HepG2 (cell line): ENCODE data around the gene ZNF526. TPM values are rescaled to one million over a fixed set of nuclear protein-coding genes. Genes with fewer than 3 reads are reported as not detected.

ENCODE experiments used
- ATAD3A ChIP-seq: sonication (generic); formaldehyde crosslinking; IDR thresholded peaks from 2 replicates; pipeline ENCODE4 v1.4.0; 2020; ENCODE audit warnings: missing genetic modification reagents
- EP300 ChIP-seq, 3 experiments: sonication (generic) in 1 of 3; formaldehyde crosslinking in 1 of 3; IDR thresholded peaks; 2 replicates each; pipeline versions ENCODE4 v1.5.1 to v1.6.1; 2011 to 2020; ENCODE audit warnings: low read depth in 2 of 3, low read length in 2 of 3, borderline replicate concordance in 1 of 3, improper control_type of control experiment in 1 of 3, mild to moderate bottlenecking in 1 of 3, missing genetic modification reagents in 1 of 3, moderate library complexity in 1 of 3
- FOXM1 ChIP-seq: sonication (generic); formaldehyde crosslinking; IDR thresholded peaks from 2 replicates; pipeline ENCODE4 v1.5.0; 2020; ENCODE audit warnings: missing genetic modification reagents
- GPN1 ChIP-seq: sonication (generic); formaldehyde crosslinking; IDR thresholded peaks from 2 replicates; pipeline ENCODE4 v1.5.1; 2020; ENCODE audit warnings: missing genetic modification reagents, borderline replicate concordance
- HMG20B ChIP-seq: conservative IDR thresholded peaks from 2 replicates; pipeline ENCODE4 v1.6.1; 2016; ENCODE audit warnings: missing genetic modification reagents, missing compliant biosample characterization
- MED8 ChIP-seq: sonication (generic); formaldehyde crosslinking; IDR thresholded peaks from 2 replicates; pipeline ENCODE4 v1.8.1; 2023; ENCODE audit warnings: mild to moderate bottlenecking, missing genetic modification reagents; ENCODE audit not compliant: insufficient replicate concordance
- MEF2D ChIP-seq: sonication (generic); formaldehyde crosslinking; IDR thresholded peaks from 2 replicates; pipeline ENCODE4 v1.5.1; 2020; ENCODE audit warnings: mild to moderate bottlenecking, missing genetic modification reagents
- POLR2AphosphoS2 ChIP-seq: IDR thresholded peaks from 2 replicates; pipeline ENCODE4 v1.6.1; 2011; ENCODE audit warnings: low read depth, low read length, improper control_type of control experiment
- POLR2AphosphoS5 ChIP-seq: IDR thresholded peaks from 2 replicates; pipeline ENCODE4 v1.6.1; 2012; ENCODE audit warnings: low read depth, low read length
- PTBP1 ChIP-seq: fragments of 200-400 bp; formaldehyde crosslinking; IDR thresholded peaks from 2 replicates; pipeline ENCODE4 v1.6.1; 2018; ENCODE audit warnings: low read length, low read depth; ENCODE audit not compliant: poor library complexity, severe bottlenecking
- RBM39 ChIP-seq: fragments of 200-400 bp; formaldehyde crosslinking; IDR thresholded peaks from one replicate; pipeline ENCODE4 v1.6.1; 2018; ENCODE audit warnings: antibody characterized with exemption, mild to moderate bottlenecking, low read depth, low read length; ENCODE audit not compliant: poor library complexity, severe bottlenecking
- REL ChIP-seq: sonication (generic); formaldehyde crosslinking; conservative IDR thresholded peaks from 2 replicates; pipeline ENCODE4 v1.8.0; 2022; ENCODE audit warnings: mild to moderate bottlenecking, missing genetic modification reagents, moderate library complexity
- SALL2 ChIP-seq: sonication (generic); formaldehyde crosslinking; IDR thresholded peaks from 2 replicates; pipeline ENCODE4 v1.8.1; 2023; ENCODE audit warnings: mild to moderate bottlenecking, missing genetic modification reagents, inconsistent platforms
- SYNCRIP ChIP-seq: fragments of 200-400 bp; formaldehyde crosslinking; IDR thresholded peaks from 2 replicates; pipeline ENCODE4 v1.6.1; 2018; ENCODE audit warnings: mild to moderate bottlenecking, low read depth, low read length; ENCODE audit not compliant: insufficient read depth
- TCF7 ChIP-seq: sonication (generic); IDR thresholded peaks from 2 replicates; pipeline ENCODE4 v1.6.1; 2016; ENCODE audit warnings: antibody characterized with exemption, low read depth
- ZNF180 ChIP-seq: sonication (generic); formaldehyde crosslinking; IDR thresholded peaks from 2 replicates; pipeline ENCODE4 v1.4.0; 2020; ENCODE audit warnings: low read depth, missing genetic modification reagents, borderline replicate concordance
- ZNF274 ChIP-seq: sonication (generic); formaldehyde crosslinking; IDR thresholded peaks from 2 replicates; pipeline ENCODE4 v1.5.1; 2020; ENCODE audit warnings: mild to moderate bottlenecking, missing genetic modification reagents
- ZNF329 ChIP-seq: sonication (generic); formaldehyde crosslinking; IDR thresholded peaks from 2 replicates; pipeline ENCODE4 v1.9.0; 2021; ENCODE audit warnings: low read depth, mild to moderate bottlenecking, missing genetic modification reagents
- ZNF564 ChIP-seq: sonication (generic); formaldehyde crosslinking; IDR thresholded peaks from 2 replicates; pipeline ENCODE4 v1.8.1; 2023; ENCODE audit warnings: mild to moderate bottlenecking, missing genetic modification reagents
- ZNF572 ChIP-seq: sonication (generic); formaldehyde crosslinking; IDR thresholded peaks from 2 replicates; pipeline ENCODE4 v1.5.1; 2020; ENCODE audit warnings: mild to moderate bottlenecking, missing genetic modification reagents
- polyA plus RNA-seq, 8 experiments: library from polyadenylated mRNA; depleted of rRNA in 3 of 8; stranded (reverse) in 7 of 8; unstranded in 1 of 8; fragments of >200 nt; fragmentation: Illumina TruSeq in 4 of 8; extraction: Trizol in 4 of 8; gene quantifications; 2 replicates each; pipeline versions ENCODE4 v1.2.1 to v1.2.3, GENCODE V29; 2011 to 2016; ENCODE audit warnings: low read depth in 4 of 8, missing spikeins in 1 of 8, mixed read lengths in 1 of 8; ENCODE audit not compliant: insufficient read depth in 1 of 8
- total RNA-seq, 5 experiments: library from RNA; depleted of rRNA; stranded (reverse); fragments of >200 nt; fragmentation: Illumina TruSeq; extraction: Trizol; gene quantifications; 2 replicates each; pipeline ENCODE4 v1.2.3, GENCODE V29; 2016; ENCODE audit warnings: low read depth in 1 of 5
- TF ChIP-seq, protein P1 (sequence below): sonication (generic); formaldehyde crosslinking; IDR thresholded peaks from 2 replicates; pipeline ENCODE4 v1.5.0; 2020; ENCODE audit warnings: mild to moderate bottlenecking, missing genetic modification reagents
- TF ChIP-seq, protein P2 (sequence below): sonication (generic); formaldehyde crosslinking; IDR thresholded peaks from 2 replicates; pipeline ENCODE4 v1.4.0; 2020; ENCODE audit warnings: mild to moderate bottlenecking, missing genetic modification reagents
- TF ChIP-seq, protein P3 (sequence below): IDR thresholded peaks from 2 replicates; pipeline ENCODE4 v1.6.1; 2018; ENCODE audit warnings: missing genetic modification reagents

The ZNF526 gene
- total and polyA plus RNA-seq, 2 of the 13 experiments (the other 11 are each of a cell fraction or from before 2014, with no cell fraction given), result 3.3 to 8.4 TPM

DNA sequence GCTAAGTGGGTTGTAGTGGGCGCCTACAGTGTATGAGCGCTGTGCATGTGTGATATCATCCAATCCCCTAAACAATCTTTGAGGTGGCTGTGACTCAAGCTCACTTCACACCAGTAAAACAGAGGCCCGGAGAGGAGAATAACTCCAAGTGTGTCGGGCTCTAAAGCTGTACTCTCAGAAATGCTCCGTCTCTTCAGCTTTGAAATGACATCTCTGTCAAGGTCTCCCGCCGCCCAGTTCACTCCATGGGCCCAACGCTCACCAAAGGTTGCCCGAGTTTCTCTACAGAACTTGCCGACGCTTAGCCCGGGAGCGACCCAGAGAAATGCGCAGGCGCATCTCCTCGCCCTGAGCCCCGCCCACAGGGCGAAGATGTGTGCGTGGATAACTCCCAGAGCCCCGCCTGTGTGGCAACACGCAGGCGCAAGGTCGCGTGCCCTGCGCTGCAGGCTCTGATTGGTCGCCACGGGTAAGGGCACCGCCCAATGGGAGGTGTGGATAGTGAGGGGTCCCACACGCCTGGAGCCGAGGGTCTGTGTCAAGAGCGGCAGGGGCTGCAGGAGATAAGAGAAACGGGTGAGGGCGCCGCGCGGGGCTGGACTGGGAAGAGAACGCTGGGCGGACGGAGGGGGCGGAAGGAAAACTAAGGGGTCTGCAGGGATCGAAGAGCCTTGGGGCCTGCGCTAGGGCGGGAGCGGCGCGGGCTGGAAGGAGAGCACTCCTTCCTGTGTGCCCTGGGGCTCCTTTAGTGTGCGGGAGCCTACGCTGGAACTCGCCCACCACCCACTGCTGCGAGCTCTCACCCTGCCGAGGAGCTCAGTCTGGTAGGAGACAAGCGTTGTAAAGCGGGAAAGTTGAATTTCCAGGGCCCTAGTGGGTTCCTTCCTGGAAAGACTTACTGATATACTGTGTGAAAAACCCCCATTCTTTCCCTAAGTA is at the start of gene ZNF526 (continued):
- TF ChIP-seq GPN1 (CRISPR knock-in tag) (no peak), EP300 (IDR thresholded peaks at IDR 0.05; ENCODE audit: low read depth in 2 of 2, low read length in 2 of 2) (no peak; a peak in 1 of 4 replicates), EP300 (CRISPR knock-in tag; IDR thresholded peaks at IDR 0.05; ENCODE audit: borderline replicate concordance) (0 out of 2 replicates have a peak, but pooled peaks have one; percentile 25), PTBP1 (no peak), ZNF329 (no peak), ZNF274 (CRISPR knock-in tag) (no peak), ZNF572 (CRISPR knock-in tag) (peak; percentile 22; the same call in 1 of the 2 replicates), SALL2 (CRISPR knock-in tag) (no peak; the same call in 1 of the 2 replicates), MEF2D (CRISPR knock-in tag) (0 out of 2 replicates have a peak, but pooled peaks have one; percentile 56), ATAD3A (CRISPR knock-in tag) (no peak), TCF7 (no peak), ZNF180 (CRISPR knock-in tag) (no peak), SYNCRIP (no peak), ZNF564 (no peak), RBM39 (no peak), FOXM1 (CRISPR knock-in tag) (no peak), POLR2AphosphoS2 (no peak), HMG20B (CRISPR knock-in tag) (0 out of 2 replicates have a peak, but pooled peaks have one; percentile 47), POLR2AphosphoS5 (peak; percentile 96), REL (CRISPR knock-in tag) (no peak), MED8 (CRISPR knock-in tag) (no peak)
- TF ChIP-seq, protein P1, sequence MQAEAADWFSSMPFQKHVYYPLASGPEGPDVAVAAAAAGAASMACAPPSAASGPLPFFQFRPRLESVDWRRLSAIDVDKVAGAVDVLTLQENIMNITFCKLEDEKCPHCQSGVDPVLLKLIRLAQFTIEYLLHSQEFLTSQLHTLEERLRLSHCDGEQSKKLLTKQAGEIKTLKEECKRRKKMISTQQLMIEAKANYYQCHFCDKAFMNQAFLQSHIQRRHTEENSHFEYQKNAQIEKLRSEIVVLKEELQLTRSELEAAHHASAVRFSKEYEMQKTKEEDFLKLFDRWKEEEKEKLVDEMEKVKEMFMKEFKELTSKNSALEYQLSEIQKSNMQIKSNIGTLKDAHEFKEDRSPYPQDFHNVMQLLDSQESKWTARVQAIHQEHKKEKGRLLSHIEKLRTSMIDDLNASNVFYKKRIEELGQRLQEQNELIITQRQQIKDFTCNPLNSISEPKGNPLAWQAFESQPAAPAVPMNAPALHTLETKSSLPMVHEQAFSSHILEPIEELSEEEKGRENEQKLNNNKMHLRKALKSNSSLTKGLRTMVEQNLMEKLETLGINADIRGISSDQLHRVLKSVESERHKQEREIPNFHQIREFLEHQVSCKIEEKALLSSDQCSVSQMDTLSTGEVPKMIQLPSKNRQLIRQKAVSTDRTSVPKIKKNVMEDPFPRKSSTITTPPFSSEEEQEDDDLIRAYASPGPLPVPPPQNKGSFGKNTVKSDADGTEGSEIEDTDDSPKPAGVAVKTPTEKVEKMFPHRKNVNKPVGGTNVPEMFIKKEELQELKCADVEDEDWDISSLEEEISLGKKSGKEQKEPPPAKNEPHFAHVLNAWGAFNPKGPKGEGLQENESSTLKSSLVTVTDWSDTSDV (CRISPR knock-in tag), result 0 out of 2 replicates have a peak, but pooled peaks have one; percentile 60
- TF ChIP-seq, protein P2, sequence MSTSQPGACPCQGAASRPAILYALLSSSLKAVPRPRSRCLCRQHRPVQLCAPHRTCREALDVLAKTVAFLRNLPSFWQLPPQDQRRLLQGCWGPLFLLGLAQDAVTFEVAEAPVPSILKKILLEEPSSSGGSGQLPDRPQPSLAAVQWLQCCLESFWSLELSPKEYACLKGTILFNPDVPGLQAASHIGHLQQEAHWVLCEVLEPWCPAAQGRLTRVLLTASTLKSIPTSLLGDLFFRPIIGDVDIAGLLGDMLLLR (CRISPR knock-in tag), result peak; percentile 34; the same call in 1 of the 2 replicates
- TF ChIP-seq, protein P3, sequence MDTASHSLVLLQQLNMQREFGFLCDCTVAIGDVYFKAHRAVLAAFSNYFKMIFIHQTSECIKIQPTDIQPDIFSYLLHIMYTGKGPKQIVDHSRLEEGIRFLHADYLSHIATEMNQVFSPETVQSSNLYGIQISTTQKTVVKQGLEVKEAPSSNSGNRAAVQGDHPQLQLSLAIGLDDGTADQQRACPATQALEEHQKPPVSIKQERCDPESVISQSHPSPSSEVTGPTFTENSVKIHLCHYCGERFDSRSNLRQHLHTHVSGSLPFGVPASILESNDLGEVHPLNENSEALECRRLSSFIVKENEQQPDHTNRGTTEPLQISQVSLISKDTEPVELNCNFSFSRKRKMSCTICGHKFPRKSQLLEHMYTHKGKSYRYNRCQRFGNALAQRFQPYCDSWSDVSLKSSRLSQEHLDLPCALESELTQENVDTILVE (CRISPR knock-in tag), result peak; percentile 86
